Loucy (cell line): ENCODE measurements around the gene FOXQ1.

Source experiments
- EZH2phosphoT487 ChIP-seq: fragments of 200-600 bp; IDR thresholded peaks from 2 replicates; pipeline ENCODE4 v1.6.1; 2018; ENCODE audit warnings: antibody characterized with exemption, mild to moderate bottlenecking, moderate library complexity, borderline replicate concordance
- TF ChIP-seq, protein P1 (sequence below): fragments of 200-600 bp; sonication (generic); conservative IDR thresholded peaks from 2 replicates; pipeline ENCODE4 v1.5.1; 2014; ENCODE audit warnings: mild to moderate bottlenecking, antibody characterized with exemption, low read length

DNA sequence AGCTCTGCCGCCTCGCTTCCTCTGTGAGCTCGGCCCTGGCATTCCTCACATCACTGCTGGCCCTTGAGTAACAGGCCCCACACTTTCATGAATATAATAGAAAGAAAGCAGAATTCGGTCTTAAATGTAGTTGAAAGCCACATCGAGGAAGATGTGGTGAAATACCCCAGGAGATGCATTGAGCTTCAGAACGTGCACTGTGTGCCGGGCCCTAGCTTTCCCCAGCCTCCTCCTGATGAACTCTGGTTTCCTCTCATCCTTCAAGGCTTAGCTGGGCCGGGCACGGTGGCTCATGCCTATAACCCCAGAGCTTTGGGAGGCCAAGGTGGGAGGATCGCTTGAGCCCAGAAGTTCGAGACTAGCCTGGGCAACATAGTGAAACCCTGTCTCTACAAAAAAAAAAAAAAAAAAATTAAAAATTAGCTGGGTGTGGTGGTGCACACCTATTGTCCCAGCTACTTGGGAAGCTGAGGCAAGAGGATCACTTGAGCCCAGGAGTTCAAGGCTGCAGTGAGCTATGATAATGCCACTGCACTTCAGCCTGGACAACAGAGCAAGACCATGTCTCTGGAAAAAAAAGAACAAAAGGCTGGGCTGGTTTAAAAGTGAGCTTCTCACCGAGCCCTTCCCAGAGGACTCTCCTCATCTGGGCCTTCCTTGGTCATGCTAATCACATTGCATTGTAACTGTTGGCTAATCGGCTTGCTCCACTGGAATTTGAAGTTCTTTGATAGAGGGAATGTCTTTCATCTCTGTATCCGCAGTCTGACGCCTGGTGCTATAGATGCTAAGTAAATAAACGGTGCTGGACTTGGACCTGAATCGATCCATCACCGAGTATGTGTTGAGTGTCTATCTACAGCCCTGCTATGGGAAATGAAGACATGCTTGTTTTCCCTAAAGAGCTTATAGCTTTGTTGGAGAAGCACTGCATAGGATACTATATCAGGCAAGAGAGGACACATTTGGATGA lies 43.8 kb upstream of the FOXQ1 start:
- TF ChIP-seq, protein P1, sequence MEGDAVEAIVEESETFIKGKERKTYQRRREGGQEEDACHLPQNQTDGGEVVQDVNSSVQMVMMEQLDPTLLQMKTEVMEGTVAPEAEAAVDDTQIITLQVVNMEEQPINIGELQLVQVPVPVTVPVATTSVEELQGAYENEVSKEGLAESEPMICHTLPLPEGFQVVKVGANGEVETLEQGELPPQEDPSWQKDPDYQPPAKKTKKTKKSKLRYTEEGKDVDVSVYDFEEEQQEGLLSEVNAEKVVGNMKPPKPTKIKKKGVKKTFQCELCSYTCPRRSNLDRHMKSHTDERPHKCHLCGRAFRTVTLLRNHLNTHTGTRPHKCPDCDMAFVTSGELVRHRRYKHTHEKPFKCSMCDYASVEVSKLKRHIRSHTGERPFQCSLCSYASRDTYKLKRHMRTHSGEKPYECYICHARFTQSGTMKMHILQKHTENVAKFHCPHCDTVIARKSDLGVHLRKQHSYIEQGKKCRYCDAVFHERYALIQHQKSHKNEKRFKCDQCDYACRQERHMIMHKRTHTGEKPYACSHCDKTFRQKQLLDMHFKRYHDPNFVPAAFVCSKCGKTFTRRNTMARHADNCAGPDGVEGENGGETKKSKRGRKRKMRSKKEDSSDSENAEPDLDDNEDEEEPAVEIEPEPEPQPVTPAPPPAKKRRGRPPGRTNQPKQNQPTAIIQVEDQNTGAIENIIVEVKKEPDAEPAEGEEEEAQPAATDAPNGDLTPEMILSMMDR = no peak
- no peak for TF ChIP-seq EZH2phosphoT487
